Colonic mucosa (tissue), 4 donors: ENCODE measurements around the gene REN. TPM values are rescaled to one million over a fixed set of nuclear protein-coding genes. Genes with fewer than 3 reads are reported as not detected.

ENCODE experiments used
- DNase-seq: peaks from one replicate; pipeline ENCODE4 v3.0.0-alpha.2; 2020
- H3K27ac ChIP-seq: fragments of 200-600 bp; one replicate; pipeline ENCODE4 v1.8.0; 2021
- H3K27me3 ChIP-seq: fragments of 200-600 bp; one replicate; pipeline ENCODE4 v1.8.0; 2021
- H3K36me3 ChIP-seq: fragments of 200-600 bp; one replicate; pipeline ENCODE4 v1.8.0; 2021
- H3K4me1 ChIP-seq: fragments of 200-600 bp; one replicate; pipeline ENCODE4 v1.8.0; 2021; ENCODE audit warnings: mild to moderate bottlenecking
- H3K4me3 ChIP-seq: fragments of 200-600 bp; one replicate; pipeline ENCODE4 v1.8.0; 2021
- H3K9ac ChIP-seq, 2 donors: one replicate each; pipeline ENCODE4 v1.7.0; 2013; ENCODE audit warnings: control low read depth in 2 of 2, low read depth in 2 of 2, low read length in 2 of 2
- H3K9me3 ChIP-seq: fragments of 200-600 bp; one replicate; pipeline ENCODE4 v1.8.0; 2021
- intact Hi-C: fragments of 100-400 bp; cut with DNase I; formaldehyde crosslinking; loops from one replicate; pipeline ENCODE4 v1.14.1; 2022
- total RNA-seq, 2 donors: library from RNA; stranded (reverse); fragmentation: NEBNext Ultra II Directional in 1 of 2; extraction: Animal tissue kit (Norgen Biotek cat#: 25700) in 1 of 2; gene quantifications; one replicate each; pipeline ENCODE4 v1.2.1, GENCODE V29; 2021
- TF ChIP-seq, protein P1 (sequence below): fragments of 200-600 bp; IDR thresholded peaks from one replicate; pipeline ENCODE4 v1.8.0; 2022; ENCODE audit warnings: antibody characterized with exemption, mild to moderate bottlenecking
- donor health status: healthy.
- donor health status: DM: no; HTN: no; CAD: no.
- donor health status: DM: no; HTN: no; CAD: no.

REN gene
- total RNA-seq, 2 donors from 2014 or later, result 0.82 TPM; not detected in 1

DNA sequence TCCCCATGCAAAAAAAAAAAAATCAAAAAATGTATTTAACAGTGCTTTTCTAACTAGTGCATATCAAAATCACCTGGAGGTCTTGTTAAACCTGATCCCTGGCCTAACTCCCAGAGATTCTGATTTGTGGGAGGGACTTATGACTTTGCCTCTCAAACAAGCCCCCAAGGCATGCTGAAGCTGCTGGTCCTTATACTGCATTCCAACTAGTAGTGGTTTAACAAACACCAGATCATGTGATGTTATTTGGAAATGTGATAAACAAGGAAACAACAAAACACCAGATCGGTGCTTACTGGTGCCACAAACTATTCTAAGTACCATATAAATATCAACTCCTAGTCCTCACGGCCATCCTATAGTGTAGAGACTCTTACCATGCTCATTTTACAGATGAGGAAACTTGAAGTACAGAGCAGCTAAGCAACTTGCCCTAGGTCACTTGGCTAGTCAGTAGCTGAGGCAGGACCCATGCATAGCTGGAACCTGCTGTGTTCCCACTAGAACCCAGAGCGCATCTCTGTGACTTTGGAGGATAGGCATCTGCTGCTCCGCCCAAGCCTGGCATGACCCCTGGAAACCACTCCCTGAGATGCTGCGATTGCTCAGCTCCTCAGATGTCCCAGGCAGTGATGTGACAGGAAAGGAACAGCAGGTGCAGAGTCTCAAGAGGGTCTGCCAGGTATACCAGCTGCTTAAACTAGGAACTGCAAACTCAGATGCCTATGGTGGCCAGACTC, 55.1 kb downstream of the REN start:
- Histone ChIP-seq H3K4me3 (no peak overlapping the region), H3K9ac (no peak overlapping the region), H3K4me1 (no peaks in the 10 kb centered on the region), H3K9me3 (no peaks in the 10 kb centered on the region), H3K27ac (no peak overlapping the region), H3K27me3 (no peaks in the 10 kb centered on the region), H3K36me3 (no peaks in the 10 kb centered on the region)
- no peak for DNase-seq
- intact Hi-C loops, result no loop called here
- TF ChIP-seq, protein P1, sequence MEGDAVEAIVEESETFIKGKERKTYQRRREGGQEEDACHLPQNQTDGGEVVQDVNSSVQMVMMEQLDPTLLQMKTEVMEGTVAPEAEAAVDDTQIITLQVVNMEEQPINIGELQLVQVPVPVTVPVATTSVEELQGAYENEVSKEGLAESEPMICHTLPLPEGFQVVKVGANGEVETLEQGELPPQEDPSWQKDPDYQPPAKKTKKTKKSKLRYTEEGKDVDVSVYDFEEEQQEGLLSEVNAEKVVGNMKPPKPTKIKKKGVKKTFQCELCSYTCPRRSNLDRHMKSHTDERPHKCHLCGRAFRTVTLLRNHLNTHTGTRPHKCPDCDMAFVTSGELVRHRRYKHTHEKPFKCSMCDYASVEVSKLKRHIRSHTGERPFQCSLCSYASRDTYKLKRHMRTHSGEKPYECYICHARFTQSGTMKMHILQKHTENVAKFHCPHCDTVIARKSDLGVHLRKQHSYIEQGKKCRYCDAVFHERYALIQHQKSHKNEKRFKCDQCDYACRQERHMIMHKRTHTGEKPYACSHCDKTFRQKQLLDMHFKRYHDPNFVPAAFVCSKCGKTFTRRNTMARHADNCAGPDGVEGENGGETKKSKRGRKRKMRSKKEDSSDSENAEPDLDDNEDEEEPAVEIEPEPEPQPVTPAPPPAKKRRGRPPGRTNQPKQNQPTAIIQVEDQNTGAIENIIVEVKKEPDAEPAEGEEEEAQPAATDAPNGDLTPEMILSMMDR, result no peak

DNA sequence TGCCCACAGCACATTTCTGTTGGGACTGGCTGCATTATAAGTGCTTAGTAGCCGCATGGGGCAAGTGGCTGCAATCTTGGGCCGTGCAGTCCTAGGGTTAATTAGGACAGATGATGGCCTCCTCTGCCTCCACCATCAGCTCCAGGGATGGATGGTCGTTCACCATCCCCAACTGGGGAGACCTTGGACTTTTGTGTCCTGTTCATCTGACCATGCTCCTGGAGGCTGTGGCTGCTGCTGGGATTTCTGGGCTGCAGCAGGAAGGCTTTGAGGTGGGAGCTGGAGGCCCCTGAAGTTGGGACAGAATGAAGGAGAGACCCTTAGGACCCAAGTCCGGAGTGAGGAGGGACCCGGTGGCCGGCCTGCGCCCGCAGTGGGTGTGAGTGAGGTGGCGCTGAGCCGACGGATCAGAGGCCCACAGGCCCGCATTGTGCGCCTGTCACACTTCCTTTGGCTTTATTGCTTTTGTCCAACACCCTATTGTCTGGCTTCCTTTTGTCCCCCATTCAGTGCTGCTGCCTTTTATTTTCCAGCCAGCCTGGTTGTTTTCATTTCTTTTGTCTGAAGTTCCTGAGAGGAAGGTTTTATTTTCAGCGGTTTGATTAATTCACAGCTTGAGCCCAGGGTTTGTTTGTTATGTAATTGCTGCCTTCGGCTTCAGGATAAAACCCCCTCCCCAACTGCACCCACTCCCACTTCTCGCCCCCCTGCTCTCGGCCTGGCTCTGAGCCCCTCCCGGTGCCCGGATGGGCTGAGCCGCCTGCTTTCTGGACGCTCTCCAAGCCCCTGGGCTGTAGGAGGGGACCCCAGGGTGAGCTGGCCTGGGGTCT, 57.6 kb downstream of the REN start:
- peaks cover 11% of the 10 kb centered on the region for H3K4me1 ChIP-seq
- no peak overlapping the region for H3K27ac ChIP-seq

DNA sequence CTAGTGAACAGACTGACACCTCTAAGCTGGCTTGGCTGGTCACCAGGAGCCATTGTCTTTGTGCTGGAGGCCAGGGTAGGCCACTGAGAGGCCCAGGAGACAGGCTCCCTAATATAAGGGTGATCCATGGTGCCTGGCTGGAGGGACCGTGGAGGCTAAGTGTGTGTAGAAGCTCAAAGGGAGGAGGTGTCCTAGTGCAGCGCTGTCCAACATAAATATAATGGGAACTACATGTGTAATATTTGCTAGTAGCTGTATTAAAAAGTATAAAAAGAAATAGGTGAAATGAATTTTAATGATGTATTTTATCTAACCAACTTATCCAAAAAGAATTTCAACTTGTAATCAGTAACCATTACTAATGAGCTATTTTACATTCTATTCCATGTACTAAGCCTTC, 58.2 kb downstream of the REN start:
- no peak for DNase-seq
- TF ChIP-seq, protein P1, result no peak
- H3K4me1 ChIP-seq, result peaks cover 15% of the 10 kb centered on the region

More for the DNA sequence above, 57.6 kb downstream of the REN start:
- H3K4me3 ChIP-seq, result no peak overlapping the region
- intact Hi-C loops, result no loop called here
- no peaks in the 10 kb centered on the region for H3K27me3 ChIP-seq
- DNase-seq, result no peak
- no peaks in the 10 kb centered on the region for H3K9me3 ChIP-seq
- H3K36me3 ChIP-seq, result no peaks in the 10 kb centered on the region
- TF ChIP-seq, protein P1, result no peak
- no peak overlapping the region for H3K9ac ChIP-seq

DNA sequence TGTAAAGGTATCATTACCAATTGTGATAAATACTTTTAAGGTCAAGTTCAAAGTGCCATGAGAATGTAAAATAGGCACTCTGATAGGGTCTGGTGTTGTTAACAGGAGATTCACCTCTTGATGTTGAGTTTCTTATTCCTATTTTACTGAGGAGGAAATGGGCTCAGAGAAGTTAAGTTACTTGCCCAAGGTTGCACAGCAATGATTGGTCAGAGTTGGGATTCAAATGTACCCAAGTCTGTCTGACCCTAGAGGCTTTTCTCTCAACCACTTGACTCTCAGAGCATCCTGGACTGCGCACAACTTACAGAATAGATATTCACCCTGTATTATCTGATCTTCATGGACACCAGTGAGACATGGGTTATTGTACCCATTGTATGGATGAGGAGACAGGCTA, 59.3 kb downstream of the REN start:
- Histone ChIP-seq H3K9me3 (no peaks in the 10 kb centered on the region), H3K4me1 (peaks cover 17% of the 10 kb centered on the region), H3K27me3 (no peaks in the 10 kb centered on the region), H3K36me3 (no peaks in the 10 kb centered on the region), H3K4me3 (no peak overlapping the region), H3K9ac (no peak overlapping the region), H3K27ac (no peak overlapping the region)
- no peak for DNase-seq
- TF ChIP-seq, protein P1, result no peak
- intact Hi-C loops, result no loop called here

More for the DNA sequence above, 58.2 kb downstream of the REN start:
- Histone ChIP-seq H3K4me3 (no peak overlapping the region), H3K9me3 (no peaks in the 10 kb centered on the region), H3K27ac (no peak overlapping the region), H3K36me3 (no peaks in the 10 kb centered on the region), H3K27me3 (no peaks in the 10 kb centered on the region), H3K9ac (no peak overlapping the region)
- intact Hi-C loops, result no loop called here

DNA sequence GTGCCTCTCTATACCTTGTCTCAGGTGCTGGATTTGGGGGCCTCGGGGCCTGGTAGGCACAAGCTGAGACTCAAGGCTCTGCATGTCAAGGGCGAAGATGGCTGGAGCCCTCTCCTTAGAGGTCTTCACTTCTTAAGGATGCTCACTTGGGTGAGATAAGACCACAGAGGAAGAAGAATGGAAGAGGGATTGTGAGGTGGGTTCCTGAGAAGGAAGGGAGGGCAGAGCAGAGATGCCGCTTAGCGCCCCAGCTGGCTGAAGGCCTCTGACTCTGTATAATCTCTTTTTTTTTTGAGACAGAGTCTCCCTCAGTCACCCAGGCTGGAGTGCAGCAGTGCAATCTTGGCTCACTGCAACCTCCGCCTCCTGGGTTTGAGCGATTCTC, 61.0 kb downstream of the REN start:
- H3K9me3 ChIP-seq, result no peaks in the 10 kb centered on the region
- DNase-seq, result no peak
- no peak overlapping the region for H3K9ac ChIP-seq
- no peaks in the 10 kb centered on the region for H3K36me3 ChIP-seq
- TF ChIP-seq, protein P1, result no peak
- no peak overlapping the region for H3K27ac ChIP-seq
- H3K4me3 ChIP-seq, result no peak overlapping the region
- intact Hi-C loops, result no loop called here
- H3K27me3 ChIP-seq, result no peaks in the 10 kb centered on the region
- H3K4me1 ChIP-seq, result peaks cover 17% of the 10 kb centered on the region

Other genes starting within 250 kb of the REN start
- 10 to 100 TPM; 34.9 to 35.1 TPM for gene SOX13, start 93.2 kb downstream of the REN start, total RNA-seq
- 1 to 10 TPM in 1 of 2 donors, under 1 TPM in 1; 0.40 to 1.2 TPM for gene ETNK2, start 14.3 kb downstream of the REN start, total RNA-seq
- gene KISS1, start 30.2 kb upstream of the REN start, total RNA-seq, result under 1 TPM in 1 of 2 donors, not detected in 1; 0.91 TPM
- gene GOLT1A, start 47.7 kb upstream of the REN start, total RNA-seq, result 10 to 100 TPM in 1 of 2 donors, 1 to 10 TPM in 1; 6.7 to 13.6 TPM
- 100 to 1,000 TPM in 1 of 2 donors, 10 to 100 TPM in 1; 84.5 to 165 TPM for gene PLEKHA6, start 193.6 kb upstream of the REN start, total RNA-seq
- gene PPP1R15B, start 245.5 kb upstream of the REN start, total RNA-seq, result 10 to 100 TPM; 50.8 to 79.6 TPM